MM.1S (cell line): ENCODE results near the gene KIRREL1.

ENCODE experiments used
- DNase-seq: peaks from one replicate; pipeline ENCODE4 v3.0.0-alpha.2; 2015
- H2AFZ ChIP-seq: fragments of 300-600 bp; sonication (generic); 2 replicates; pipeline ENCODE4 v1.6.0; 2016; ENCODE audit warnings: antibody characterized with exemption, low read length
- H3F3A ChIP-seq: fragments of 300-600 bp; sonication (generic); 2 replicates; pipeline ENCODE4 v1.6.1; 2016; ENCODE audit warnings: mild to moderate bottlenecking, antibody characterized with exemption, low read length, moderate library complexity, mixed read lengths; ENCODE audit not compliant: insufficient read depth
- H3K27ac ChIP-seq: fragments of 300-600 bp; sonication (generic); 2 replicates; pipeline ENCODE4 v1.5.1; 2016; ENCODE audit warnings: mild to moderate bottlenecking, low read length
- H3K27me3 ChIP-seq: fragments of 300-600 bp; sonication (generic); replicated peaks from 2 replicates; pipeline ENCODE4 v1.6.0; 2016; ENCODE audit warnings: low read length; ENCODE audit not compliant: insufficient read depth
- H3K36me3 ChIP-seq: fragments of 300-600 bp; sonication (generic); replicated peaks from 2 replicates; pipeline ENCODE4 v1.6.1; 2016; ENCODE audit warnings: mild to moderate bottlenecking, low read length, mixed read lengths; ENCODE audit not compliant: insufficient read depth
- H3K4me1 ChIP-seq: fragments of 300-600 bp; sonication (generic); 2 replicates; pipeline ENCODE4 v1.6.1; 2016; ENCODE audit warnings: low read length, mixed read lengths
- H3K4me2 ChIP-seq: fragments of 300-600 bp; sonication (generic); 2 replicates; pipeline ENCODE4 v1.6.0; 2016; ENCODE audit warnings: low read depth, low read length
- H3K4me3 ChIP-seq: fragments of 300-600 bp; sonication (generic); 2 replicates; pipeline ENCODE4 v1.5.1; 2016; ENCODE audit warnings: low read length, mixed read lengths
- H3K79me2 ChIP-seq: fragments of 300-600 bp; sonication (generic); 2 replicates; pipeline ENCODE4 v1.6.1; 2016; ENCODE audit warnings: mixed run types, low read length, mixed read lengths
- H3K9ac ChIP-seq: fragments of 300-600 bp; sonication (generic); 2 replicates; pipeline ENCODE4 v1.6.1; 2016; ENCODE audit warnings: low read length, mixed read lengths
- H3K9me2 ChIP-seq: fragments of 300-600 bp; sonication (generic); replicated peaks from 2 replicates; pipeline ENCODE4 v1.6.1; 2016; ENCODE audit warnings: mild to moderate bottlenecking, low read length, mixed read lengths; ENCODE audit not compliant: insufficient read depth
- H3K9me3 ChIP-seq: fragments of 300-600 bp; sonication (generic); replicated peaks from 2 replicates; pipeline ENCODE4 v1.6.1; 2016; ENCODE audit warnings: mild to moderate bottlenecking, low read length, mixed read lengths; ENCODE audit not compliant: insufficient read depth
- H4K20me1 ChIP-seq: fragments of 300-600 bp; sonication (generic); 2 replicates; pipeline ENCODE4 v1.6.1; 2016; ENCODE audit warnings: mild to moderate bottlenecking, low read length, moderate library complexity, mixed read lengths; ENCODE audit not compliant: insufficient read depth
- EZH2 ChIP-seq: fragments of 300-600 bp; sonication (generic); optimal IDR thresholded peaks from 2 replicates; pipeline ENCODE3; 2017; ENCODE audit warnings: low read depth, mild to moderate bottlenecking, antibody characterized with exemption, low read length, mixed read lengths
- EZH2phosphoT487 ChIP-seq: fragments of 300-600 bp; sonication (generic); IDR thresholded peaks from 2 replicates; pipeline ENCODE4 v1.6.1; 2018; ENCODE audit warnings: antibody characterized with exemption, low read length
- TF ChIP-seq, protein P1 (sequence below): fragments of 300-600 bp; sonication (generic); IDR thresholded peaks from 2 replicates; pipeline ENCODE4 v1.5.1; 2016; ENCODE audit warnings: antibody characterized with exemption, low read length, mixed read lengths

The KIRREL1 gene

DNA sequence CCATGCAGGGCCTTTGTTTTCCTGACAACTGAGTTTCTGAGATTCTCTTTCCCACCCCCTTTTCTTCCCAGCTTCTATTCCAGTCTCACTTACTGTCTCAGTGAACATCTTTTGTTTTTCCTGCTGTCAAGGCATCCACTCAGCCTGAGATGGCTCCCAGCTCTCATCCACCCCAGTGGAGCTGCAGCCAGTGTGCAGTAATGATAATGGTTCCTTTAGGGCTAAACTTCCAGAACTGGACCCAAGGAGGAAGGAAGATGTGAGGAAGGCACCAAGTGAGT lies 44.4 kb upstream of the KIRREL1 start:
- H3K4me2 ChIP-seq = no peak overlapping the region
- no peaks in the 10 kb centered on the region for H3K9me2 ChIP-seq
- no peaks in the 10 kb centered on the region for H3K79me2 ChIP-seq
- peaks cover 4% of the 10 kb centered on the region for H3F3A ChIP-seq
- H4K20me1 ChIP-seq = no peaks in the 10 kb centered on the region
- H3K4me3 ChIP-seq = no peak overlapping the region
- H3K4me1 ChIP-seq = peaks cover 13% of the 10 kb centered on the region
- TF ChIP-seq EZH2phosphoT487 = no peak
- no peak for TF ChIP-seq EZH2
- TF ChIP-seq, protein P1, sequence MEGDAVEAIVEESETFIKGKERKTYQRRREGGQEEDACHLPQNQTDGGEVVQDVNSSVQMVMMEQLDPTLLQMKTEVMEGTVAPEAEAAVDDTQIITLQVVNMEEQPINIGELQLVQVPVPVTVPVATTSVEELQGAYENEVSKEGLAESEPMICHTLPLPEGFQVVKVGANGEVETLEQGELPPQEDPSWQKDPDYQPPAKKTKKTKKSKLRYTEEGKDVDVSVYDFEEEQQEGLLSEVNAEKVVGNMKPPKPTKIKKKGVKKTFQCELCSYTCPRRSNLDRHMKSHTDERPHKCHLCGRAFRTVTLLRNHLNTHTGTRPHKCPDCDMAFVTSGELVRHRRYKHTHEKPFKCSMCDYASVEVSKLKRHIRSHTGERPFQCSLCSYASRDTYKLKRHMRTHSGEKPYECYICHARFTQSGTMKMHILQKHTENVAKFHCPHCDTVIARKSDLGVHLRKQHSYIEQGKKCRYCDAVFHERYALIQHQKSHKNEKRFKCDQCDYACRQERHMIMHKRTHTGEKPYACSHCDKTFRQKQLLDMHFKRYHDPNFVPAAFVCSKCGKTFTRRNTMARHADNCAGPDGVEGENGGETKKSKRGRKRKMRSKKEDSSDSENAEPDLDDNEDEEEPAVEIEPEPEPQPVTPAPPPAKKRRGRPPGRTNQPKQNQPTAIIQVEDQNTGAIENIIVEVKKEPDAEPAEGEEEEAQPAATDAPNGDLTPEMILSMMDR = no peak
- H3K27me3 ChIP-seq = no peaks in the 10 kb centered on the region
- no peaks in the 10 kb centered on the region for H3K36me3 ChIP-seq
- no peaks in the 10 kb centered on the region for H3K9me3 ChIP-seq
- H2AFZ ChIP-seq = no peak overlapping the region
- no peak for DNase-seq
- no peak overlapping the region for H3K27ac ChIP-seq
- no peak overlapping the region for H3K9ac ChIP-seq

DNA sequence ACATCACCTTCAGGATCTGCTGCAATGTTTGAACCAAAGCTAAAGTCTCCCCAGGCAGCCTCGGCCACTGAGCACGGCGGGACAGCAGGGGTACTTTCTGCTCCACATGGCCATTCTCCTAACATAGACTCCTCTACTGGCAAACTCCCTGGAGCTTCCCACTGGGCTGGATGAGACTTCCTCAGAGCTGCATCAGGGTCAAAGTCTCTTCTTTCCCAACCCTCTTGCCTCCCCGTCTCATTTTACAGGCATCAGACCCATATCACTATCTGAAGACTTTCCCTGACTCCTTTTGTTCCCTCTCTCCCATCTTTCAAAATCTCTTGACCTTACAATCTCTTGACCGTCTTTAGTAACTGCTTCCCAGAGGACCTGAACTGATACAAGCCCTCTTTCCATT lies 42.2 kb upstream of the KIRREL1 start:
- Histone ChIP-seq H4K20me1 (no peaks in the 10 kb centered on the region), H3K27ac (no peak overlapping the region), H3K79me2 (no peaks in the 10 kb centered on the region), H3K9me2 (no peaks in the 10 kb centered on the region), H3K4me2 (no peak overlapping the region), H3K4me1 (no peaks in the 10 kb centered on the region), H2AFZ (no peak overlapping the region), H3F3A (no peaks in the 10 kb centered on the region), H3K9me3 (no peaks in the 10 kb centered on the region), H3K4me3 (no peak overlapping the region), H3K9ac (no peak overlapping the region), H3K27me3 (no peaks in the 10 kb centered on the region), H3K36me3 (no peaks in the 10 kb centered on the region)
- TF ChIP-seq EZH2 = no peak
- TF ChIP-seq, protein P1 = no peak
- no peak for DNase-seq

DNA sequence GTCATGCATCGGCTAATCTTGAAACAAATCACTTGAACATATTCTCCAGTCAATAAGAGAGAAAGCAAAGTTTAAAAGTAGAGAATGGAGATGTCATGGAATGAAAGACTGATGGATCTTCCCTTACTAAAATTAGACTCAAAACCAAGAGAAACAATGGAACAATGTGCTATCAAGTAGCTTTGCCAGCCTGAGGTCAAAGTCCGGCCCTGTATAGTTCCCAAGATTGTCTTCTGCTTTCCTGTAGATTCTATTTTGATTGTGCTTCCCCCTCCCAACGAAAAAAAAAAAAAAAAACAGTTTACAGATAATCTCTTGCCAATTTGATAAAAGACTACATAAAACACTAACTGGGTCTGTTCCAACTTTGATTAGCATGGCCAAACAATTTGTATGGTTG lies 40.8 kb upstream of the KIRREL1 start:
- Histone ChIP-seq H3K4me3 (no peak overlapping the region), H3K9ac (no peak overlapping the region), H2AFZ (no peak overlapping the region), H3K9me2 (no peaks in the 10 kb centered on the region), H3K9me3 (no peaks in the 10 kb centered on the region), H3K27me3 (no peaks in the 10 kb centered on the region), H3K36me3 (no peaks in the 10 kb centered on the region), H4K20me1 (no peaks in the 10 kb centered on the region), H3K4me1 (no peaks in the 10 kb centered on the region), H3K27ac (no peak overlapping the region), H3F3A (no peaks in the 10 kb centered on the region), H3K79me2 (no peaks in the 10 kb centered on the region), H3K4me2 (no peak overlapping the region)
- DNase-seq = no peak
- TF ChIP-seq, protein P1 = no peak
- TF ChIP-seq EZH2 (no peak), EZH2phosphoT487 (no peak)

DNA sequence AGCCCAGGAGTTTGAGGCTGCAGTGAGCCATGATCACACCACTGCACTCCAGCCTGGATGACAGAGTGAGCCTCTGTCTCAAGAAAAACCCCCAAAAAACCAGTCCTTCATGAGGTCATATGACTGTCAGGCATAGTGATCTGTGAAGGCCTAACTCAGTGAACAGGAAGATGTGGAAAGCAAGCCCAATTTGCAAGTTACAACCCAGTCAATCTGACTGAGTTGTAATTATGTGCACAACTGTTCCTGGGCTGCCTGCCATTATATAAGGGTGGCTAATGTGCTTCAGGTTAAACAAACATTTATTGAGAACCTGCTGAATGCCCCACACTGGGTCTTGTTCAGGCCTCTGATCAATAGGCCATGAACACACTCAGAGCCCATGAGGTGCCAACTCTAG lies 38.2 kb upstream of the KIRREL1 start:
- Histone ChIP-seq H3K79me2 (no peaks in the 10 kb centered on the region), H3K9ac (no peak overlapping the region), H3K4me1 (no peaks in the 10 kb centered on the region), H3K9me2 (no peaks in the 10 kb centered on the region), H3K9me3 (no peaks in the 10 kb centered on the region), H3K36me3 (no peaks in the 10 kb centered on the region), H3F3A (no peaks in the 10 kb centered on the region), H2AFZ (no peak overlapping the region), H3K4me3 (no peak overlapping the region), H3K4me2 (no peak overlapping the region), H3K27me3 (no peaks in the 10 kb centered on the region), H4K20me1 (no peaks in the 10 kb centered on the region), H3K27ac (no peak overlapping the region)
- no peak for DNase-seq
- TF ChIP-seq EZH2 = no peak
- no peak for TF ChIP-seq EZH2phosphoT487
- TF ChIP-seq, protein P1 = no peak
